HG03135 (cell line): ENCODE data around the gene WNT11.

Experiments
- ATAC-seq: cut with Tn5 transposase; IDR thresholded peaks from one replicate; pipeline ENCODE4 v1.9.1; 2021; ENCODE audit warnings: mild to moderate bottlenecking, moderate library complexity; ENCODE audit not compliant: unreplicated experiment

The WNT11 gene

DNA sequence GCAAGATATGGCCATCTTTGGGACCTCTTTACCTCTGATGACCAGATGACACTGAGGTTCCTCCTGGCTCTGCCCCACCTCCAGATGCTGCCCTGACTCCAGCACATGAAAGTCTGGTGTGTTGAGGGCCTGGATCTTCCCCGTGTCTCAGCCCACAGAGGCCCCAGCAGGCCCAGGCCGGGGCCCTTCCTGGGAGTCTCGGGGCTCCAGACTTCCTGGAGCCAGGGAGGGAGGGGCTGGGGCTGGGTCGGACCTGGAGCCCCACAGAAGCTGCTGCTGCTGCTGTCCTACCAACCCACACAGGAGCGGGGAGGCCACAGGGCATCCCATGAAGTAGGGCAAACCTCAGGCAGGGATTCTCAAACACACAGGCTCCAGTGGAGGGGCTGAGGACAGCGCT, 32.2 kb upstream of the WNT11 start:
- ATAC-seq: no peak

DNA sequence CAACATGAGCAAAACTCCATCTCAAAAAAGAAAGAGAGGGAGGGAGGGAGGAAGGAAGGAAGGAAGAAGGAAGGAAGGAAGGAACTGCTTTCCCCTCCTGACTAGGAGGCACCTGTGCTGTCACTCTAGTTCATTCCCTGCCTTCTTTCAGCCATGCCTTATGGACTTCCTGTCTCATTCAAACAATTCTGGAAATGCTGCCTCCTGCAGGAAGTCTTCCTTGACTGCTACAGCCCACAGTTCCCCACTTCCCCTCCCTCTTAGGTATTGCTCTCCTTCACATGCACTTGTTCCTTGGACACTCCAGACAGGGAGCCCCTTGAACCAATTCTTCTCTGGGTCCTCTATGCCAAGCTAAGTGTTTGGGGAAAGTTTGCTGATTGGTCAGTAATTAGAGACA, 31.6 kb upstream of the WNT11 start:
- no peak for ATAC-seq

DNA sequence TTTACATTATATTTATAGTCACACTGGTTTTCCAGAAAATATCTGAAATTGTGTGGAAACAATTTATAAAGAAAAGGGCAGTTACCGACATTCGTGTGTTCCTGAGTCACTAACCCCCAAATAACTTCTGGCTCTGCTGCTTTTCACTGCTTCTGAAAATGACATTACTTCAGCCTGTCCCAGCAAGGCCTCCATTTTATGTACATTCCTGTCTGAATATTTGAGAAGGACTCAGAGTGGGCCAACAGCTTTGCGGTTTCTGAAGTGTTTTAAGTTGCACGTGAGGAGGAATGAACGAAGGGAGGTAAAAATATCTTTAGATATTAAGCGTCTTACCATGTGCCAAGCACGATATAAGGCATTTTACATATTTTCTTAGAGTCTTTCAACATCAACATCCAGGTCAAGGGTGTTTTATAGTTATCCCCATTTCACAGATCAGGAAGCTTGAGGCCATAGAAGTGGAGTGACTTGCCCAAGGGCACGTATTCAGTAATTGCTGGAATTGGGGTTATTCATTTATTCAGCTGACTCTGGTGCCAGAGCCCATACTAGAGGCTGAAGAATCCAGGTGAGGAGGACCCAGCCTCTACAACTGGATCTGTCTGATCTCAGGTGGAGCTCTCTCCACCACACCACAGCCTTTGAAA, 30.8 kb upstream of the WNT11 start:
- ATAC-seq: no peak

DNA sequence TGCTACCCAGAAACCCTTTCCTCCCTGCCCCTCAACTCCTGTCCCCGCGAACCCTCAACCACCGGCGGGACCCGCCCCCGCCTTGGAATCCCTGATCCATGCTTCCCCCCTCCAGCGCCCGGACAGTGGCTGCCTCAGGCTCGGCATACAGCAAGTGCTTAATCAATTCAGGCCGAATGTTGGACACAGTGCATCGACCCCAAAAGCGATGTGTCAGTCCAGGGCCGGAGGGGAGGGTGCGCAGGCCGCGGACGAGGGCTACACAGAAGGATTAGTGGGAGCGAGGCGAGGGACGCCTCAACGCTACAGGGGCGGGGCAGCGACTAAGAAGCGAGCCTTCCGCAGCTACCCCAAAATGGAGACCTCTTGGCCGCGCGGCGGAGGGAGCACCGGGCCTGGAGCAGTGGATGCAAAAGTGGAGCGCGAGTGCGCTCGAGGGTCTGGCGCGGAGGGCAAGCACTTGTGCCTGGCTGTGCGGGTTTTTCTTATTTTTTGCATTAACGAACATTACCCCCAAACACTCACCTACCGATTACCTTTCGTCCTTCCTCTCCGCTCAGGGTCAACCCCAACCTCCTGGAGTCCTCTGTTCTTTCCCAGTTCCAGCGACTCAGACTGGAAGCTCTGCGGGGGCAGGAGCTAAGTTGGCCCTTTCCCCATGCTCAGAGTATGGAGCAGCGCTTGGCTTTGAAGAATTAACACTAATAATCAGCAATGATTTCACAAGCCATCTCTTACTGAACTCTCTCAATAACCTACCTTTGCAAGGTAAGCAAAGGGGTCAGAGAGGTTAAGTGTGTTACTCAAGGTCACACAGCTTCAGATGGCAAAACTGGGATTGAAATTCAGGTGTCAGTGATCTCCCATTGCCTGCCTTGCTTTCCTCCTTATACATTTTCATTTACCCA, 30.0 kb upstream of the WNT11 start:
- ATAC-seq: peak; percentile 11

DNA sequence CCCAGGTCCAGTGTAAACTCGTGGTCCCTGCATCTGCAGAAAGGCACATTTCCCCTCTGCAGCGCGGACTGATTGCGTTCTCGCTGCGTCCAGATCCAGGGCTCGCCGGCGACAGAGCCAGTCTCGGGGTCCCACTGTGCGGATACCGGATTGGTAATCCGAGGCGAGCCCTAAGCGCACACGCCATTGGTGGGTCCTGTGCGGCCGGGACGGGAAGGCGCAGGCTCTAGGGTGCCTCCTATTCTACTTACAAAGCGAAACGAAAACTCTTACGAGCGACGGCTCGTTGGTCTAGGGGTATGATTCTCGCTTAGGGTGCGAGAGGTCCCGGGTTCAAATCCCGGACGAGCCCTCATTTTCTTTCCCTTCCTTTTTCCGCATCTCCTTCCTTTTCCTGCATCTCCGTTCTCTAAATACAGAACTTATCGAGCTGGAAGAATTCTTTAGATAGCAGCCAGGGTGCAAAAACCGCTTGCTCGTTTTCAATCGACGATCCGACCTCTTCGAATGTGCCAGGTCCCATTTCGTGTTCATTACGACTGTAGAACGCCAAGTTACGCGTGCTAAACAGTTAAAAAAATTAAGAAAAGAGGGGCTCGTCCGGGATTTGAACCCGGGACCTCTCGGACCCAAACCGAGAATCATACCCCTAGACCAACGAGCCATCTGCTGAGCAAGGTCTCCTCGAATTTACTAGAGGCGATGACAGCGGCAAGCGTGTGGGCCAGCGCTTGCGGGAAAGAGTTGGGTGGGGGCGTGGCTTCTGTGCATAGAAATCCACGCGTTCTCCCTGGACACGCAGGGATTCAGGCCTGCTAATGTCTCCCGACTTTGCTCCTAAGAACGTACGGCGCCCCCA, 29.2 kb upstream of the WNT11 start:
- ATAC-seq: peak; percentile 75

DNA sequence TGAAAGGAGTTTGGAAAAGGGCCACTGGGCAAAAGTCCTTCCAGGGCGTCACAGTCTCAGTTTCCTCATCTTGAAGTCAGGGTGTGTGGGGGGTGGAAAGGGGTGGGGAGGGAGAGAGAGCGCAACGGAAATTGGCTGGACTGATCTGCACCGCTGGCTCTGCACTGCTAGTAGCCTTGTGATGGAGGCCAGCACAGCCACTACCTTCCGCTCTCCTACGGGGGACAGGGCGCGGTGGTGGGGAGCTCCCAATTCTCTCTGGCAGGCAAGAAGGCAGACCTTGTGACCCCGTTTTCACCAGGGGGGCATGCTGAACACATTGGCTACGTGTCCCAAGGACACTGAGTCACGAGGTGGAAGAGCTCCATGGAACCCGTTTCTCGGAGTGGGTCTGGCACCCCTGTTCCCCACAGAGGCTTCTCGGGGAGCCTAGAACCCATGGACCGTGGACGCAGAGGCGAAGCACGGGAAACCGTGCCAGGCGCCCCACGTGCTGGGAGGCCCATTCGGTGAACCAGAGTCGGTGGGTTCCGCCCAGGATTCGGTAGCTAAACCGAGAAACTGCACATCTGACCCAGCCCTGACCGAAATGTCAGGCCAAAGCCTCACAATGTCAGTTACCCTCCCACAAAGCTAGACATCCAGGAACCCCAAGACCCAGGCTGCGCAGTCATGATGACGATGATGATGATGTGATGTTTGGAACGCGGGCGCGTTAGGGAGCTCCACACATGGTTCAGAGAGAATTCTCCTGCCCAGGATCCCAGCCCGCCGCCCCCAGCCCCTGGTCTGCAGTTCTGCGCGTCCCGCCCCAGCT, 28.3 kb upstream of the WNT11 start:
- ATAC-seq: peak; percentile 24

DNA sequence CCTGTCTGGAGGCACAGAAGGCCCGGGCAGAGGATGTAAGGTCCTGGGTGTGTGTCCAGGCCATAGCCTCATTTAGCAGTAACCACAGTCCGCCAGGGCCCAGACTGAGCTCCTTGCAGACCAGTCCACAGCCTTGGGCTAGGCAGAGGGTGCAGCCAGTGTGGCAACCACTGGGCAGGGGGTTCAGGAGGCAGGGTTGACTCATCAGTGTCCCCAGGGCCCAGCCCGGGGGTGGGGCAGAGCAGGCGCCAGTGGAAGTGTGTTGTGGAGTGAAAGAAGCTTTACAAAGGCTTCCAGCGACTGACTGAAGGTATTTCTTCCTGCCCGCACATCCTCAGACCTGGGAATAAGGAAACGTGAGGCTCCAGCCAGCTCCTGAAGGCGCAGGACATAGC, 27.7 kb upstream of the WNT11 start:
- ATAC-seq: no peak

DNA sequence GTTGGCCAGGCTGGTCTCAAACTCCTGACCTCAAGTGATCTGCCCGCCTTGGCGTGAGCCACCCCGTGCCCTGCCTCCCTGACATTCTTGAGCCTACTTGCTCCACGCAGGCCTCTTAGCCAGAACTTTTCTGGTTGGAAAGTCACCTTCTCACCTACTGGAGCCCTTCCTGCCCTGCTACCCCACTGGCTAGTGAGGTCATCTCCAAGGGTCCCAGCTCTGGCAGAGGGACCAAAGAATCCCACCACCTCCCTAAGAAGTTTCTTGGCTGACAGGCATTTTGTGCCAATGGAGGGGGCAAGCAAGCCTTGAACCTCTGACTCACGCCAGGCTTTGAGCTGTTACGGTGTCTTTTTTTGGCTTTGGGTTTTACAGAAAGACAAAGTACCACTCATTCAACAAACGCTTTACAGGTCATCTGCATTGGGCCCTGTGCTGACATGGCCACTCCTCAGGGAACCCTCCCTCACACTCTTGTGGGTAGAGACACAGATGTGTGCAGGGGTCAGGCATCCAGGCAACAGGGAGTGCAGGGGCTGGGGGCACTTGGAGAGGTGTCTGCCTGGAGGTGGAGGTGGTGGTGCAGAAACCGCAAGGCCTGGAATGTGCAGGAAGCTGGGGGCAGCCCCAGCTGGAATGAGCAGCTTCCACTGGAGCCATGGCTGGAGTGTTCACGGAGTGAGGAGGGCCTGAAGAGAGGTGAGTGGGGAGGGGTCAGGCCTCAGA, 27.1 kb upstream of the WNT11 start:
- ATAC-seq: no peak

DNA sequence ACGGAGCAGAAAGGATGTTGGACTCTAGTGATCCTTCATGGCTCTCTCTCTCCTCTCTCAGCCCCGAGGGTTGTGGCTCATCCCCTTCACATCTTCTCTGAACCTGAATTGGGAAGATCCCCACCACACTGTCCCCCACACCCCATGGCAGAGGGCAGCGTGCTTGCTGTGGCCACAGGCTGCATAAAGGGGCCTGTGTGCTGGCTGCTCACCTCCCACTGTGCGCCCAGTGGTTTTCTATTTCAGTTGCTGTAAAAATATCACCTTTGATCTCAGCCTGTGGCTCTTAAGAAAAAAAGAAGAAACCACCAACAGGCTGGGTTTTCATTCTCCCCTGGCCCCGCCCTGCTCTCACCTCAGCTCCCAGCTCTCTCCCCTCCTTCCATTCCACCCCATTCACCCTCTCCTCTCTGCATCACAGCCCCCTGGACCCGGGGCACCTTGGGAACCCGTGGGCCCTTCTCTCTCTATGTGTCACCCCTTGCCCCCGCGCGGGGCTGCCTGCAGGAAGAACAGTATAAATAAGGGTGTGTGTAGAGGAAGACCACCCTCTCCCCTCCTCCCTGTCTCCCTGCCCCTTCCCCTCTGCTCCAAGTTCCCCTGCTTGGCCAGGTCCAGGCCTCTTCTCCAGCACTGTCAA, 25.8 kb upstream of the WNT11 start:
- no peak for ATAC-seq

DNA sequence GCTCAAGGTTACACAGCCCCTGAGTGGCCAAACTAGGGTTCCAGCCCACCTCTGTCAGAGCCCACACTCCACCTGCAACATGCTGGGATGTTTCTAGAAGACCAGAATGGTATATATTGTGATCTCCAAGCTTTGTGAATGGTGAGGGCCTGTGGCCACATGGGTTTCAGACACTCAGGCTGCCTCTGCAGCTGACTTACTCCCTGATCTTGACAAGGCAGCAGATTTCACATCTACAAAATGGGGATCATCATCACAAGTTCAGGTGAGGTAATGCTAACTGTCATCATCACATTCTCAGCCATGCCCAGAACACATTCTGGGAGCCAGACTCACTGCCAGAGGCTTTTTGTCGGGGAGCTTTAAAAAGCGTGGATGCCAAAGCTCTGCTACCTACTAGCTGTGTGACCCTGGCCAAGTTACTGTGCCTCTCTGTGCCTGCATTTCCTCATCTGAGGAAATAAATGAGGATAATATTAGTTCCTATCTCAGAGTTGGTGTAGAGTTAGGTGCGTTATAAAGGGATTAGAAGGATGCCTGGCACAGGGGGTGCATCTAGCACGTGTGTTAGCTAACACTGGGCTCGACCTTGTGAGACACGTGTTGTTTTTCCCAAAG, 24.9 kb upstream of the WNT11 start:
- no peak for ATAC-seq

DNA sequence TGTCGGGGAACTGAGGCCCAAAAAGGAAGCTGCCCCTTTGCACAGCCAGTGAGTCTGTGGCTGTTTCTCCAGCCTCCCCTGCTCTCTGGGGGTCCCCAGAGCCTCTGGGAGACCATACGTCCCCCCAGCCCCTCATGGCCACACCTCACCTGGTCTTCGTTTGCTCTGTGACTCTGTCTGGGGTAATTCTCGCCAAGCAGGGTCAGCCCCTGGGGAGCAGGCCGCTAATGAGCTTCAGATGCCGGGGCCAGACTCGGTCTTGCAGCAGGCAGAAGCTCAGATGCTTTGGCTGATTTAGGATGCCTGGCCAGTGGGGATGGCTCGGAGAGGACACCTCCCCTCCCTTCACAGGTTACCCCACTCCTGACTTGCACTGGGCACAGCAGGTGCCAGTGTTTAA, 24.1 kb upstream of the WNT11 start:
- ATAC-seq: no peak

DNA sequence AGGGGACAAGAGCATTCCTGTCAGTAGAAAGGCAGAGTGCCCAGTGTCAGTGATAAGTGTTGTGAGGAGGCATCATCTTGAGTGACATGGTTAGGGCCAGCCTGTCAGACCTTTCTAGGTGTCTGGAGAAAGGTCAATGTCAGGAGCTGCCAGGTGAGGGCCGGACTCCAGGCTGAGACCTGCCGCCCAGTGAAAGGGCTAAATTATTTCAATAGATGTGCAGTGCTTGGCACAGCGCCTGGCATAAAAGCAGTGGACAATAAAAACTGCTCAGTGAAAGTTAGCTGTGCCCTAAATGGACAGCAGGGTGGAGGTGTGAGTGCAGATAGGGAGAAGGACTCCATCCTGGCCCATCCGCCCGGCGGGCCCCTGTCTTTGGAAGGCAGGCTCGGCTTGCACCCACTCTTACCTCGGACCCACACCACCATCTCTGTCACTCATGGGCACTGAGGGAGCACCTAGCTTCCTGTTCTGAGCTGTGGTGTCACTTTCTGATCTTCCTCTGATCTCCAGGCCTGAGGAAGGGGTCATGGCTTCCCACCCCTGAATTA, 23.5 kb upstream of the WNT11 start:
- ATAC-seq: no peak

DNA sequence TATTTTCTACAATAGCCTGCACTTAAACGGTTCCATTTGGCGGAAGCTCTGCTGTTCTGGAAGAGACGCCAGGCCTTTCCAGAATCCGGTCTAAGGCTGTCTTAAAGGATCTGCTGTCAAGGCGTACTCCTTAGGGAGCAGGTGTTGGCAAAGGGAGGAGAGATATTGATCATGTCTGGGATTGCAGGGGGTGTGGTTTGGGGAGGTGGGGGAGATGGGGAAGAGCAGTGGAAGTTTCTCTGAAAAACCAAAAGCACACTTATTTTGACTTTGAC, 22.5 kb upstream of the WNT11 start:
- ATAC-seq: no peak

DNA sequence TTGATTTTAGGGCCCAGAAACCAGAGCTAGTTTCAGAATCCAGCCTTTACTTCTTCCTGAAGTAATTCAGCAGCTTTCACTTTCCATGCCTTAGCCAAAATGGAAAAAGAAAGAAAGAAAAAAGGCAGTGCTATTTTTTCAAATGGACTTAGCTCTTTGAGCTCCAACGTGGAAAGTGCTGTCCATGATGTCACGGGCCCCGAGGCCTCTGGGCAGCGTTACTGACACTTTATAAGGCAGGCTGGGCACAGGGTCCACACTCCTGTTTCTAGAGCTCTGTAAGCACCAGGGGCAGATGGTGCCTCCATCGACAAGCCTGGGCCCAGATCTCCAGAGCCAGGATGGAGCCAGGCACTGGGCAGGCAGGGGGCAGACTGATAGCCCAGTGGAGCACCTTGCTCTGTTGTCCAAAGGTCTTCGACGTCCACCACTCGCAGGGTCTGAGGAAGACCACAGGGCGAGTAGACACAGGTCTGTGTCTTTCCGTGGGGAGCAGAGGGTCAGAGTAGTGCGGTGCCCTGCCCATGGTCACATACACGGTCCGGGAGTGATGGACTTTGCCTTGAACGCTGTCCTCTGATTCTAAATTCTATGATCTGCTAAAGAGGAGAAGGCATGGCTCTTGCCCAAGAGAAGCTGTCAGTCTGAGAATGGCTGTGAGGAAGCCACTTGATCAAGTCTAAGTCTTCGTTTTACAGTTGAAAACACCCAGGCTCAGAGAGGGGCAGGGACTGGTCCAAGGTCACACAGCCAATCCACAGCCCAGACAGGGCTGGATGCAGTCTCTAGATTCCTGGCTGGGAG, 22.0 kb upstream of the WNT11 start:
- no peak for ATAC-seq

DNA sequence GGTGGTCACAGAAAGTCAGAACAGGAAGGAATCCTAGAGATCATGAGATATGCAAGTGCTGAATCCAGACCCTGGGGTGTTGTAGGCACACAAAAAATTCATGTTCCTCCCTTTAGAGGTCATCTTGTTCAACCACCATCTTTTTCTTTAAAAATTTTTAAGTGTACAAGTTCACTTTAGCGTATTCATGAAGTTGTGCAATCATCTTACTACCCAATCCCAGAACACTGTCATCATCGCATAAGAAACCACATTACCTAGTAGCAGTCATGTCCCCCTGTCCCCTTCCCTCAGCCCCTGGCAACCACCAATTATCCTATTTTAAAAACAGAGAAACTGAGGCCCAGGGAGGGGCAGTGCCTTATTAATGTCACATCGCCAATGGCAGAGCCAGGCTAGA, 20.3 kb upstream of the WNT11 start:
- ATAC-seq: no peak

DNA sequence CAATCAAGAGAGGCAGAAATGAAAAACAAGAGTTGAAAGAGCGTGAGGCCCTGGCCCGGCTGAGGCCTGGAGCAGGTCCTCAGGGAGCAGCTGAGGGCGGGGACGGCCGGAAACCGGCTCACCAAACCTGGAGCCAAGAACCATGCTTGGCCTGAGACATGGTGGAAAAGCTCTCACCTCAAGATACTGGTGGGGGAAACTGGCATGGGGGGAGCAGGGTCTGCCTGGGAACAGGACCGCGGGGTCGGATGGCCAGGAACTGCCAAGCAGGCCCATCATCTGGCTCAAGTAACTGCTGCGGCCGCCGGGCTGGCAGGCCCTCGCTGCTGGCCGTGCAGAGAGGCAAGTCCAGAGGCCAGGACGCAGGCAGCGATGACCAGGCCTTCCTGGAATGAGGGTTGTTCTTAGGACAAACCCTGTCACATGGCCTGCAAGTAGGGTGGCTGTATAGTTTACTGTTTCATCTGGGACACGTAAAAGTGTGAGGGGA, 18.9 kb upstream of the WNT11 start:
- no peak for ATAC-seq

DNA sequence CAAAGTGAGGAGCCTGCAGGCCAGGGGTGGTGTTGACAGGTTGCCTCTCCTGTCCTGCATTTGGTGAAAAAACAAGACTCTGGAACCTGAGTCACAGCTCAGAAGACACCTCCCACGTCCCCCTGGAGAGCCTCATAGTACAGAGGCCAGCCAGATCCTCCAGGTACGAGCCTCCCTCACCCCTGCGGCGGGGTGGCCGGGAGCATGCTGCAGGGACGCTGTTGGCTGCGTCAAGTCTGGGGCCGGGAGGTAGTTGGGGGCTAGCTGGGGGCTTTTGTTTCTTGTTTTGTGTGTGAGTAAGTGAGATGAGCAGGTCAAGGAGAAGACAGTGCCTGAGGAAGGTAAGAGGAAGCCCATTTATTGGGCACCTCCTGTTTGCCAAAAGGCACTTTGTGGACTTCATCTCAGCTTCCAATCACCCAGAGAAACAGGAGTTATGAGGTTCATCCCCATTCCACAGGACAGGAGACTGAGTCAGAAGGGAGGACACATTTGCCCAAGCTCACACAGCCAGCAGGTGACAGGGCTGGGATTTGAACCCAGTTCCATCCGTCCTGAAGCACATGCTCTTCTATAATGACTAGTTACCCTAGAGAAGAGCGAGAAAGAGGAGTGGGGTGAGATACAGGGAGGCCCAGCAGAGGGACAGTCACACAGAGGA, 18.3 kb upstream of the WNT11 start:
- ATAC-seq: no peak

DNA sequence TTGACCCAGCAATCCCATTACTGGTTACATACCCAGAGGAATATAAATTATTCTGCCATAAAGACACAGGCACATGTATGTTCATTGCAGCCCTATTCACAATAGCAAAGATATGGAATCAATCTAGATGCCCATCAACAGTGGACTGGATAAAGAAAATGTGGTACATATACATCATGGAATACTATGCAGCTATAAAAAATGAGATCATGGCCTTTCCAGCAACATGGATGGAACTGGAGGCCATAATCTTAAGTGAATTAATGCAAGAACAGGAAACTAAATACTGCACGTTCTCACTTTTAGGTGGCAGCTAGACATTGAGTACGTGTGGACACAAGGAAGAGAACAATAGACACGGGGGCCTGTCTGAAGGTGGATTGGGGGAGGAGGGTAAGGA, 15.1 kb upstream of the WNT11 start:
- no peak for ATAC-seq
